ENCODE measurements around the gene KIAA1210. TPM values are rescaled to one million over a fixed set of nuclear protein-coding genes. Genes with fewer than 3 reads are reported as not detected.
"Not testable (repeated sequence)": the region's sequence is repeated elsewhere in the genome, so short reads cannot be mapped to it uniquely, and the experiment has no call there.

KIAA1210 gene
- total RNA-seq, 1 donor from 2014 or later, result not detected

- no peak for DNase-seq (ENCODE audit: low read depth)
These were observed 87.2 kb downstream of the KIAA1210 start for GRCh38 chrX:119040432-119040831.

GRCh38 chrX:119036107-119037029 is 91.2 kb downstream of the KIAA1210 start:
- no peak for DNase-seq (ENCODE audit: low read depth)

- DNase-seq (ENCODE audit: low read depth), result no peak
These were observed 96.6 kb downstream of the KIAA1210 start for GRCh38 chrX:119030990-119031389.

- not testable (repeated sequence) for DNase-seq (ENCODE audit: low read depth)
These were observed 98.0 kb downstream of the KIAA1210 start for GRCh38 chrX:119029656-119030055.

GRCh38 chrX:119028733-119029330 is 98.8 kb downstream of the KIAA1210 start:
- no peak for DNase-seq (ENCODE audit: low read depth)

Other genes starting within 250 kb of the KIAA1210 start
- 1.5 and 1.8 TPM in 2 replicates for gene LONRF3, start 153.2 kb downstream of the KIAA1210 start, total RNA-seq
- not detected in 2 replicates for gene CT47C1, start 54.8 kb downstream of the KIAA1210 start, total RNA-seq
- 103 and 108 TPM in 2 replicates for gene PGRMC1, start 108.5 kb upstream of the KIAA1210 start, total RNA-seq